GM12891 (cell line): ENCODE data around the gene TCF7.

Source experiments
- DNase-seq: peaks from one replicate; pipeline ENCODE4 v3.0.0; 2011; ENCODE audit warnings: low spot score; ENCODE audit not compliant: insufficient read length
- FAIRE-seq: peaks from 2 replicates; lab custom pipeline; 2011; peaks lifted over from hg19 to GRCh38; lab: Jason Lieb, UNC
- PAX5 ChIP-seq: IDR thresholded peaks from 2 replicates; pipeline ENCODE4 v1.6.1; 2011; ENCODE audit warnings: low read length, moderate library complexity, mild to moderate bottlenecking; ENCODE audit not compliant: insufficient read depth, severe bottlenecking
- POLR2A ChIP-seq: IDR thresholded peaks from 2 replicates; pipeline ENCODE4 v1.6.1; 2011; ENCODE audit warnings: low read depth, low read length, control low read depth
- POLR2AphosphoS5 ChIP-seq: IDR thresholded peaks from 2 replicates; pipeline ENCODE4 v1.6.1; 2011; ENCODE audit warnings: low read depth, low read length, control low read depth
- POU2F2 ChIP-seq: IDR thresholded peaks from 2 replicates; pipeline ENCODE4 v1.6.1; 2011; ENCODE audit warnings: low read depth, mild to moderate bottlenecking, control low read depth, low read length, moderate library complexity
- SPI1 ChIP-seq: IDR thresholded peaks from 2 replicates; pipeline ENCODE4 v1.6.1; 2011; ENCODE audit warnings: low read depth, low read length, control low read depth
- TAF1 ChIP-seq: IDR thresholded peaks from 2 replicates; pipeline ENCODE4 v1.6.1; 2011; ENCODE audit warnings: low read depth, low read length, control low read depth

TCF7 gene

DNA sequence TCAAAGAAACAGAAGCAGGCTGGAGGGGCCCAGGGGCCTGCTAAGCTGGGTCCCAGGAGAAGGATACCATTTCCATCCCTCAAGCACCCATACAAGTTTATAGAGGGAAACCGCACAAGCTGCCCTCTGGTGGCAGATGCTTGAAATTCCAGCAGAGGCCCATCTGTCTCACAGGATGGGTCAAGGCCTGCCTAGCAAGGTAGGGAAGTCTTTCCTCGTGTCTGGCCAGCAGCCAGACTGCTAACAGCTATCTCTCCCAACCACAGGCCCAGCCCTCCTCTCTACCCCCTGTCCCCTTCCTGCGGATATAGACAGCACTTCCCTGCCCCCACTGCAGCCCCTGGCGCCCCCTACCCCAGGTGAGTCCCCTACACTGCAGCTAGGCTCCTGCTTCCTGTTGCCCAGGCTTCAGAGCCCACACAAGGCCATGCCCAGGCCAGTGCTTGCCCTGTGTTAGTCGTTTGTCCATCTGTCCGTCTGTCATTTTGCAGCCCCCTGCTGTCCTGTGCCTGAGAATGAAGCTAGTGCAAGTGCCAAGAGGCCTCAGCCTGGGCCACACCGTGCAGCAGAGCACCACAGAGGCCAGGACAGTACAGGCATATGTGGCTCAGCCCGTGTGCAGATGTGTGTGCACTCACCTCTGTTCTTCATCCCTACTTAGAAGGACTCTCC, 26.2 kb downstream of the TCF7 start:
- DNase-seq (peak; percentile 53), FAIRE-seq (peak; percentile 81)
- TF ChIP-seq POU2F2 (no peak), SPI1 (0 out of 2 replicates have a peak, but pooled peaks have one; percentile 13), PAX5 (no peak), POLR2A (peak; percentile 6; the same call in 1 of the 2 replicates)

DNA sequence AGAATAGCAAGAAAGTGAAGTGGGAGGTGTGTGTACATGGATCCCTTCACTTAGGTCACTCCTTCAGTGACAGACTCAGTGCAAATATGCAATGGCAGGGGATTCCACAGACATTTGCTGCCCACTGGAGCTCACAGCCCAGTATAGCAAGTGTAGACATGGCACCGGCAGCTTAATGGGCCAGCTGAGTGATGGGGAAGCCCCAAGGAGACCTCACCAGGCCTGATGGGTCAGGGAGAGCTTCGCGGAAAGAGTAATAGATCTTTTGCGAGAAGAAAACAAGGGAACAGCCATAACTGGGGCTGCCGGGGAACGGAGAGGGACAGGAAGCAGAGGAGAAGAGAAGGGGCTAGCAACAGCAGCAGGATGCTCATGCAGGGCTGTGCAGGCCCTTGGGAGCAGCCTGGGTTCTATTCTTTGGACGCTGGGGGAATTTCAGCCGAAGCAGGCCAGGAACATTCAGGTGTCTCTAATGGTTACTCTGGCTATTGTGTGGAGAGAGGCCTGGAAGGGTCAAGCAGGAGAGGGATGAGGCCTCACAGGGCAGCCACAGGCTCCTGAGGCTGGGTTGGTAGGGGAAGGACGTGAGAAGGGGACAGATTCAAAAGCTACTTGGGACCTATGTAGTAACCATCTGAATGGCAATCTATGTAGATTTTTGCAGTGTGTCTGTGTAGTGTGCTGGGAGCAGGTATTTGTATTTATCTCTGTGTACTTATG, 27.0 kb downstream of the TCF7 start:
- no peak for TF ChIP-seq SPI1
- TF ChIP-seq POU2F2, result peak; percentile 54; the same call in 1 of the 2 replicates
- TF ChIP-seq PAX5, result no peak
- TF ChIP-seq TAF1, result no peak
- TF ChIP-seq POLR2A, result peak; percentile 17; the same call in 1 of the 2 replicates
- FAIRE-seq, result no peak
- DNase-seq, result no peak

- FAIRE-seq (no peak), DNase-seq (no peak)
- TF ChIP-seq POLR2AphosphoS5, result no peak
- no peak for TF ChIP-seq PAX5
- TF ChIP-seq SPI1, result no peak
- TF ChIP-seq POLR2A, result no peak
- no peak for TF ChIP-seq POU2F2
- TF ChIP-seq TAF1, result no peak
These were observed 27.6 kb downstream of the TCF7 start for GRCh38 chr5:134142052-134142451.

DNA sequence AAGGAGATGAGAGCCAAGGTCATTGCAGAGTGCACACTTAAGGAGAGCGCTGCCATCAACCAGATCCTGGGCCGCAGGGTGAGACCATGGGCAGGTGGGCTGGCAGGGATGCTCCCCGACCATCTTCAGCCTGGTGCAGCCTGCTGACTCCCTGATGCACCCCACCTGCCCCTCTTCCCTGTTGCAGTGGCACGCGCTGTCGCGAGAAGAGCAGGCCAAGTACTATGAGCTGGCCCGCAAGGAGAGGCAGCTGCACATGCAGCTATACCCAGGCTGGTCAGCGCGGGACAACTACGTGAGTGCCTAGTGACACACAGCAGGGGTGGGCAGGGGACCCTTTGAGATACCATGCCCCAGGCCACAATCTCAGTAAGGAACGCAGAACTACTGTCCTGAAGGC, 28.3 kb downstream of the TCF7 start:
- DNase-seq, result no peak
- TF ChIP-seq POU2F2 (no peak), PAX5 (no peak), POLR2AphosphoS5 (no peak), POLR2A (no peak), TAF1 (no peak), SPI1 (no peak)
- no peak for FAIRE-seq

DNA sequence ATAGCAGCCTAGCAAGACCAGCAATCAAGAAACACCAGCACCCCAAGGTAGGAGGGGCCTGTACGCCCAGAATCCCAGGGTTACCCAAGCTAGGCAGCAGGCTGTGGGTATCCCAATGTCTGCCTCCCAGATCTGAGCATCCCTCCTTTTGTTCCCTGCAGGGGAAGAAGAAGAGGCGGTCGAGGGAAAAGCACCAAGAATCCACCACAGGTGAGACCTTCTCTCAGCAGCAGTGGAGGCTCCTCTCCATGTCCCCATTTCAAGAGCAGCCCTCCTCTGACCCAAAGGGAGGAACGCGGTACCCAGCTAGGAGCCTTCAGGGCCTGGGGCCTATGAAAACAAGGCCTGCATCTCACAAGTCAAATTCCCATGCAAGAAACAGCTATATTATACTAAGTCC, 28.9 kb downstream of the TCF7 start:
- TF ChIP-seq POU2F2 (no peak), POLR2A (no peak), TAF1 (no peak), POLR2AphosphoS5 (no peak; the same call in 1 of the 2 replicates), PAX5 (no peak), SPI1 (no peak)
- no peak for FAIRE-seq
- DNase-seq, result no peak

- DNase-seq (no peak), FAIRE-seq (no peak)
- TF ChIP-seq SPI1 (no peak), PAX5 (no peak), POLR2A (peak; percentile 62; the same call in 1 of the 2 replicates), TAF1 (no peak), POLR2AphosphoS5 (0 out of 2 replicates have a peak, but pooled peaks have one; percentile 49)
These were observed 29.8 kb downstream of the TCF7 start for GRCh38 chr5:134143944-134144941.

DNA sequence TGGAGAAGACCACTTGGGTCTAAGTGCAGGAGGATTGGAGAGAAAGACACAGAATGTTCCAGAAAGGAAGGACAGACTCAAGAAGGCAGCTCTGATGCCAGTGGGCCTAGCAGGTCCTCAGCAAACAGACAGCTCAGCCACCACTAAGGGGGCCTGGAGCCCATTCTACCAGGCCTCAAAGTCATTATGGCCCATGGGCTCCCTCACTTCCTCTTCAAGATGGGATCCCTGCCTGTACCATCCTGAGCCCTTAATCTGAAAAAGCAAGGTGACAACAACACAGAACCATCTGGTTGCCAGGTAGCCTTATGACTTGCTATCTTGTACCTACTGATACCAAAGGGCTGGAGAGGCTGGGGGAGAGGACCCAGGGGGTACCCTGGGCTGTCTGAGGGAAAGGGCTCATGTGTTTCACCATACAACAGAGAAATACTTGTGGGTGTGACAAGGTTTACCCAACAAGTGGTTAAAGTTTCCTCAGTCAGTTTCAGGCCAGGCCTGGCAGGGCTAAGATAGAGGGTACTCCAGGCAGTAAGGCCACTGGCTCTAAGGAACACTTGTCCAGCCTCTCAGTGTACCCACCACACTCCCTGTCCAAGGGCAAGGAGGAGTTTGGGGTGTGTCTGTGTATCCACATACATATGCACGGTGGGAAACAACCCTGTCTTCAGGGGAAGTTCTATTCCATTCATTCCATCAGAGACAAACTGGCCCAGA, 30.7 kb downstream of the TCF7 start:
- FAIRE-seq, result no peak
- no peak for TF ChIP-seq TAF1
- TF ChIP-seq SPI1, result 0 out of 2 replicates have a peak, but pooled peaks have one; percentile 28
- TF ChIP-seq POLR2AphosphoS5, result peak; percentile 24; the same call in 1 of the 2 replicates
- no peak for TF ChIP-seq POU2F2
- no peak for TF ChIP-seq PAX5
- DNase-seq, result no peak

DNA sequence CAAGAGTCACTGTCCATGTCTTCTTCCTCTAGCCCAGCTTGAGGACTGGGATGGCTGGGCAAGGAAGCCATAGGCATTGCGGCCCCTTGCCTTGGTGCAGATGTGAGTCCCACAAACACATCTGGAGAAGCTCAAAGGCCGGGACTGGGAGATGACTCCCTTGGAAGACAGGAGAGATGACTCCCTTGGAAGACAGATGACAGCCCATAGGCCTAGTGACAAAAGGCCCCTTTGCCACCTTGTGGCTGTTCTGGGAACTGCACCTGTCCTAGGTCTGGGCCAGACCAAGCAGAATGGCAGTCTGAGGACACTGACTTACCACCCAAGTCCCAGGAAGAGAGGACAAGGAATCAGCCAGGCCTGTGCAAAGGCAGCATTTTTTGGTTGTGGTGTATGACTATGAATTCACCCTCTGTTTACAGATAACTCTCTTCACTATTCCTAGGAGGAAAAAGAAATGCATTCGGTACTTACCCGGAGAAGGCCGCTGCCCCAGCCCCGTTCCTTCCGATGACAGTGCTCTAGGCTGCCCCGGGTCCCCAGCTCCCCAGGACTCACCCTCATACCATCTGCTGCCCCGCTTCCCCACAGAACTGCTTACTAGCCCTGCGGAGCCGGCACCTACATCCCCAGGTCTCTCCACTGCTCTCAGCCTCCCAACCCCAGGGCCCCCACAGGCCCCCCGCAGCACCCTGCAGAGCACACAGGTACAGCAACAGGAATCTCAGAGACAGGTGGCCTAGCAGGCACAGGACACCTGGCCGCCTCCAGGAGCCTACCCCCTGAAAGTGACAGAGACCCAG, 31.5 kb downstream of the TCF7 start:
- TF ChIP-seq TAF1, result no peak
- TF ChIP-seq SPI1, result no peak
- TF ChIP-seq POU2F2, result 0 out of 2 replicates have a peak, but pooled peaks have one; percentile 48
- TF ChIP-seq PAX5, result no peak
- 0 out of 2 replicates have a peak, but pooled peaks have one; percentile 20 for TF ChIP-seq POLR2A
- TF ChIP-seq POLR2AphosphoS5, result no peak
- DNase-seq, result peak; percentile 58
- peak; percentile 93 for FAIRE-seq
